ENCODE measurements around the gene HS6ST2.

DNA sequence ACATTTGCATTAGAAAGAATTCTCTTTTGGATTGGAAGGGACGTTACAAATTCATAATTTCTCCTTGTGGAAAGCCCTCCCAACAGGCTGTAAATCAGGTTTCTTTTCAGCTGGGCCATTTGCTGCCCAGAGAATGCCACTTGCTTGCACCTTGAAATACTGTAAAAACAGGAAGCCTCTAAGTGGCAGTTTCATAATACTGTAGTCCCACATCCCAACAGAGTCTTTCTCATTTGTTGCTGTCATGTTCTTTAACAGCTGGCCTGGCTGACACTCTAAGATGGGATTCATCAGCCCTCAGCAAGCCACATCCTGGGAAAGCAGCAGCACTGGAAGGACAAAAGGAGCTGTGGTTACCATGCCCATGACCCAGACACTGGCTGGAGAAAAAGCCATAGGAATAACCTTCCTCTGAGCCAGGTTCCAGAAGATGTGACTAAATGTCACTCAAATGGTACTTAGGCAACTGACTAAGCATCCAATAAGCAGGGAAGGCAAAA, 247.7 kb downstream of the HS6ST2 start:
- no peak for TF ChIP-seq ZNF76 (CRISPR knock-in tag; IDR thresholded peaks at IDR 0.05; ENCODE audit: borderline replicate concordance)
- no peak for TF ChIP-seq CREB3 (tag; conservative IDR thresholded peaks at IDR 0.05; ENCODE audit: low read depth)
- TF ChIP-seq NR2C1 (IDR thresholded peaks at IDR 0.05) = no peak
- no peak for TF ChIP-seq NR2C1 (tag; IDR thresholded peaks at IDR 0.05)
- no peak for TF ChIP-seq BACH1 (tag; IDR thresholded peaks at IDR 0.05)
- no peak for TF ChIP-seq FOXK1 (CRISPR knock-in tag; IDR thresholded peaks at IDR 0.05; ENCODE audit: borderline replicate concordance)
- TF ChIP-seq CTCF (IDR thresholded peaks at IDR 0.05 in 2 of 3, conservative IDR thresholded peaks at IDR 0.05 in 1 of 3; ENCODE audit: insufficient read depth in 2 of 3, low read depth in 1 of 3, low read length in 3 of 3) = no peak
- no peak for TF ChIP-seq E2F6 (IDR thresholded peaks at IDR 0.05; ENCODE audit: borderline replicate concordance in 1 of 2, extremely low read depth in 1 of 2, insufficient read depth in 1 of 2, insufficient read length in 1 of 2, low read depth in 1 of 2, low read length in 1 of 2, poor library complexity in 1 of 2, severe bottlenecking in 1 of 2)
- no peak for TF ChIP-seq ZNF253 (CRISPR knock-in tag; conservative IDR thresholded peaks at IDR 0.05)
- no peak for TF ChIP-seq USF1 (CRISPR knock-in tag; IDR thresholded peaks at IDR 0.05)
- TF ChIP-seq ZNF354B (CRISPR knock-in tag; IDR thresholded peaks at IDR 0.05) = no peak
- TF ChIP-seq ZBTB7A (IDR thresholded peaks at IDR 0.05; ENCODE audit: borderline replicate concordance, control insufficient read depth, low read depth, low read length) = no peak
- TF ChIP-seq PHB2 (IDR thresholded peaks at IDR 0.05; ENCODE audit: low read depth) = no peak
- TF ChIP-seq ZNF586 (CRISPR knock-in tag; conservative IDR thresholded peaks at IDR 0.05) = no peak

Measured in K562 (cell line).